ENCODE measurements around the gene MAST2.

Gene MAST2

DNA sequence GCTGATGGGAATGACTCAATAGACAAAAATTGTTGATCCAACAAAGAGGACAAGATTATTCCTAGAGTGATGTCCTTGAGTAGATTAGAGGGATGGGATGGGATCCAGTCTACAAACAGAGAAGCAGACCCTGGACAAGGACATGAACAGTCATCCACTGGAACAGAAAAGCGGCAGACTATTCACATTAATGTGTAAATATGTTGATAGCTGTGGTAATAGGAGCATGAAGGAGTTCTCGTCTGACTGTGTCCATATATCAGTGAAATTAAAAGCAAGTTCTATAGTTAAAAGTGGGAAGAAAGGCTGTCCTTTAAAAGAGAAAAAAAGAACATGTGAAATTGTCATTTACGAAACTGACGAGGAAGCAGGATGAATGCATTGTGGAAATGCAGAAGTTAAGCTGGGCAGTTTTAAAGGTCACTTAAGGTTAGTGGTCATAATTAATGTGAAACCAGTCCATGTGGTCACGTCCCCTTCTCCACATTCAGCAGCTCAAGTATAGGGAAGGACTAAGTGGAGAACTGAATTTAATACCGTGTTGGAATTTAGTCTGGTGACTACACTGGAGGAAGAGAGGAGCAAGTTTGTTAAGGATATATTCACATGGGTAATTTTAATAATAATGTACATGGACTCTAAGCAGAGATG, 266.9 kb downstream of the MAST2 start:
- in situ Hi-C loops (cut with HindIII; ENCODE audit: low pct_unique_long_range_greater_than_20kb, low sequenced_read_pairs), result no loop called here
- no peak for TF ChIP-seq JUND (IDR thresholded peaks at IDR 0.05; ENCODE audit: low read depth)
- no peak for DNase-seq (ENCODE audit: low read depth in 1 of 2, low spot score in 1 of 2)

DNA sequence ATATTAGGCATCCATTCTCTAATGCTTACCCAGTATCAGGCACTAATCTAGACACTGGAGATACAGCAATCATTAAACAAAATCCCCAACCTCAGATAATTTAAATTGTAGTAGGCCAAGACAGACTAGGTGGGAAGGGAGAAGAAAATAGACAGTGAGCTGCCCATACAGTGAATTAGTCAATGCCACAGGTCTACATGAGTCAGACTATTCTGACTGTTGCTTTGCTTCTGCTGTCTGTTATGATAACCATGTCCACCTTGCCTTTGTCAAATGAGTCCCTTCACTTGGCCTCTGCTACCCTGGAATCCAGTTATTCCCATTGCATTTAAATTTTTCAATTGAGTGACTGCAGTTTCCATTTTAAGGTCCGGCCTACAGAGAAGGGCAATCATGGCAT, 269.6 kb downstream of the MAST2 start:
- no peak for TF ChIP-seq JUND (IDR thresholded peaks at IDR 0.05; ENCODE audit: low read depth)
- no peak for DNase-seq (ENCODE audit: low read depth in 1 of 2, low spot score in 1 of 2)
- in situ Hi-C loops (cut with HindIII; ENCODE audit: low pct_unique_long_range_greater_than_20kb, low sequenced_read_pairs), result no loop called here

DNA sequence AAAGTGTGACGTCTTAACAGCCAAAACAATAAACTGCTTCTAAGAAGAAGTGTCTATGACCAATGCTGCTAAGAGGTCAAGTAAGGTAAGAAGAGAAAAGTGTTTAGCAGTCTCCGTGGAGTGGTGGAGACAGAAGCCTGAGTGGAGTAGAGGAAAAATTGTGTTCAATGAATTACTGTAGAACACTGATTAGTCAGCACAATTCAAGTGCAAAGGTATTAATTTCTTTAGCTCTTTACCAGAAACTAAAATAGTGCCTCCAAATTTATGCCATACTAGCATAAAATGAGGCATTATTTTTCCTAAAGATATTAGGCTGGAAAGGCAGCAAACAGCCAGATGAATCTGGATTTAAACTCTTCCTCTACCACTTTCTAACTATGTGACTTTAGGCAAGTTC, 272.9 kb downstream of the MAST2 start:
- no peak for DNase-seq (ENCODE audit: low read depth in 1 of 2, low spot score in 1 of 2)
- in situ Hi-C loops (cut with HindIII; ENCODE audit: low pct_unique_long_range_greater_than_20kb, low sequenced_read_pairs), result no loop called here
- TF ChIP-seq JUND (IDR thresholded peaks at IDR 0.05; ENCODE audit: low read depth), result no peak

DNA sequence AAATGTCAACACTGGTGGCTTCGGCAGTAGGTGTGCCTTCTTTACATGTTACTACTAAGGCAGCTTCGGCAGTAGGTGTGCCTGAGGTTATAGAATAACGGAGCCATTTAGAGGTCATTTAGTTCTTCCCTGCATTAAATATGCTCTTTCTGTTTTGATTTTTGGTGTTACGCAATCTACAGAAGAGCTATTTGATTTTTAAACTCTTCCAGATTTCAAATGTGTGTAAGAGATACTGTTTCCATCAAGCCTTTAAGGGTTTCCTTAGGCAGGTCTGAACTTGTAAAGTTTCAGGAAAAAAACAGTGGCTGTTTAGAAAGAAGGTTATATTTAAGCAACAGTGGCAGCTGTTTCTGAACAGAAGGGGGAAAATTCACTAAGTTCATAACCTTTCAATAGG, 274.2 kb downstream of the MAST2 start:
- in situ Hi-C loops (cut with HindIII; ENCODE audit: low pct_unique_long_range_greater_than_20kb, low sequenced_read_pairs), result no loop called here

DNA sequence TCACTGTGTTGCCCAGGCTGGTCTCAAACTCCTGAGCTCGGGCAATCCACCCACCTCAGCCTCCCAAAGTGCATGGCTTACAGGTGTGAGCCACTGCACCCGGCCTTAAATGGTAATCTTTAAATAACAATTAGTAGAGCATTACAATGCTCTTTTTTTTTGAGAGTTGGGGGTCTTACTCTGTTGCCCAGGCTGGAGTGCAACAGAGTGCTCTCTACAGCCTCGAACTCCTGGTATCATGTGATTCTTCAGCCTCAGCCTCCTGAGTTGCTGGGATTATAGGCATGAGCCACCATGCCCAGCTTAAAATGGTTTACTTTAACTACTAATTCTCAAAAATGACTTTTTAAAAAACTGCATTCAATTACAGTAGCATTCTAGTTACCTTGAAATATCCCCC, 276.8 kb downstream of the MAST2 start:
- no peak for DNase-seq (ENCODE audit: low read depth in 1 of 2, low spot score in 1 of 2)
- TF ChIP-seq JUND (IDR thresholded peaks at IDR 0.05; ENCODE audit: low read depth), result no peak
- in situ Hi-C loops (cut with HindIII; ENCODE audit: low pct_unique_long_range_greater_than_20kb, low sequenced_read_pairs), result no loop called here

More for the DNA sequence above, 274.2 kb downstream of the MAST2 start:
- TF ChIP-seq JUND (IDR thresholded peaks at IDR 0.05; ENCODE audit: low read depth), result no peak
- DNase-seq (ENCODE audit: low read depth in 1 of 2, low spot score in 1 of 2), result no peak

DNA sequence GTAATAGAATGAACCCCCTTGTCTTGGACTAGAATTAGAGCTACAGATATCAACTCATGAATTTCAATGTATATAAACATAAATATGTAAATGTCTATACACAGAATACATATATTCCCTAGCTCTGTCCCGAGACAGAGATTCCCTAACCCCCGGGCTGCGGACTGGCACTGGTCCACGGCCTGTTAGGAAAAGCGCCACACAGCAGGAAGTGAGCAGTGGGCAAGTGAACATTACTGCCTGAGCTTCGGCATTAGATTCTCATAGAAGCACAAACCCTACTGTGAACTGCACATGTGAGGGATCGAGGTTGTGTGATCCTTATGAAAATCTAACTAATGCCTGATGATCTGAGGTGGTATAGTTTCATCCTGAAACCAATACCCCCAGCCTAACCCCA, 277.8 kb downstream of the MAST2 start:
- in situ Hi-C loops (cut with HindIII; ENCODE audit: low pct_unique_long_range_greater_than_20kb, low sequenced_read_pairs), result no loop called here
- no peak for DNase-seq (ENCODE audit: low read depth in 1 of 2, low spot score in 1 of 2)
- no peak for TF ChIP-seq JUND (IDR thresholded peaks at IDR 0.05; ENCODE audit: low read depth)

DNA sequence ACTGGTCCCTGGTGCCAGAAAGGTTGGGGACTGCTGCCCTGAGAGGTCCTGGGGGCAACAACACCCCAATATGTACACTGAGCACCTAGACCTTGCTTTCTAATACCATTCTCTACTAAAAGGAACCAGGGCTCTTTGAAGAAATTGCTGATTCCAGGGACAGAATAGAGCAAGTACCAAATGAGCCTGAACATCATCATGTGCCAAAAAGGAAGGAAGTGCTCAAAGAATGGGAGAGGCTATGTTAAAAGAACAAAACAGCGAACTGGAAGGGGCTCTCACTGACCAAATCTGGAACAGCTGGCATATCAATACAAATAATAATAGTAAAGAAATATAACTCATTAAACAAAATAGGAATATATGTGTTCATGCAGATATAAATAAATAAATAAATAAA, 278.2 kb downstream of the MAST2 start:
- DNase-seq (ENCODE audit: low read depth in 1 of 2, low spot score in 1 of 2), result no peak
- in situ Hi-C loops (cut with HindIII; ENCODE audit: low pct_unique_long_range_greater_than_20kb, low sequenced_read_pairs), result no loop called here
- no peak for TF ChIP-seq JUND (IDR thresholded peaks at IDR 0.05; ENCODE audit: low read depth)

DNA sequence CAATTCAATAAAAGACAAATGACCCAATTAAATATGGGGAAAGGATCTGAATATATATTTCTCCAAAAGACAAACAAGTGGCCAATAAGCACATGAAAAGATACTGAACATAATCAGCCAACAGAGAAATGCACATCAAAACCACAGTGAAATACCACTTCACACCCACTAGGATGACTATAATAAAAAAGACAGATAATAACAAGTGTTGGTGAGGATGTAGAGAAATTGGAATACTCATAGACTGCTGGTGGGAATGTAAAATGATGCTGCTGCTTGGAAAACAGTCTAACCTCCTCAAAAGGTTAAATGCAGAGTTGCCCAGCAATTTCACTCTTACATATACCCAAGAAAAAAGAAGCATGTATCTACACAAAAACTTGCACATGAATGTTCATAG, 280.2 kb downstream of the MAST2 start:
- in situ Hi-C loops (cut with HindIII; ENCODE audit: low pct_unique_long_range_greater_than_20kb, low sequenced_read_pairs), result no loop called here
- no peak for TF ChIP-seq JUND (IDR thresholded peaks at IDR 0.05; ENCODE audit: low read depth)
- DNase-seq (ENCODE audit: low read depth in 1 of 2, low spot score in 1 of 2), result no peak

DNA sequence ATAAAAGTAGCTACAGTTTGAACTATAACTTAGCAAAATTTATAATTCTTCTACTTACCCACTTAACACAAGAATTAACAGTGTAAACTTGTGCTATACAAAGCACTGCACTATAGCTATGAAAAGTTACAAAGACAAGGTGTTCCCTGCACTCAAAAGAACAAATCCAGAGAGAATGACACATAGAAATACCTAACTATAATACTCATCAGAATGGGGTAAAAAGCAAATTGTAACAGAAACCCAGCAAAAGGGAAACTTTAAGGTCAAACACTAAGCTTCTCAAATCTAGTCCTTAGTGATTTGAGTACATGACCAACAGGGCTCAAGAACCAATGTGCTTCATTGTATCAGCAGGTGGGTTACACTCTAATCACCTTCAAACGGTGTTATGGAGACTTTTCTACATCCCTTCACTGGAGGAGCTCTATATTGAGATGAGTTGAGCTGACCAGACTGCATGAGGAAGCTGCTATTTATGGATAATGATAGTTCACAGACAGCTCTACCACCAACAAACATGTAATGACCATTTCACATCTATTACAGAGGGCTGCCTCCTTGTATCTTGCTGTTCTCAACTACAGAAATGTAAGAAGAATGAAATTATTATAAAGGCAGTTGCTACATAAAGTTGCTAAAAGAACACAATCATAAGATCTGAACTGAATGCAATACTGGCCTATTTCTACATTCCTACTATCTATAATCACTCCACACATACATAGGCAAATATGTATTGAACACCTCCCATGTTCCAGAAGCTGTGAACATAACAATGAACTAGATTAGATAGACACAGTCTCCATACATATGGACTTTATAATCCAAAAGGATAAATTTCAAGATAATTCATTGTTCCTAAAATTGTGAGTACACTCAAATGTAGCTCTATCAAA, 281.4 kb downstream of the MAST2 start:
- no peak for TF ChIP-seq JUND (IDR thresholded peaks at IDR 0.05; ENCODE audit: low read depth)
- no peak for DNase-seq (ENCODE audit: low read depth in 1 of 2, low spot score in 1 of 2)
- in situ Hi-C loops (cut with HindIII; ENCODE audit: low pct_unique_long_range_greater_than_20kb, low sequenced_read_pairs), result no loop called here

Measured in T47D (cell line).